Pulmonary artery endothelial cell (primary cell): Measurements from ENCODE around the gene SUN2. TPM values are rescaled to one million over a fixed set of nuclear protein-coding genes. Genes with fewer than 3 reads are reported as not detected.

ENCODE experiments used
- DNase-seq: peaks from one replicate; pipeline ENCODE4 v3.0.0-alpha.2; 2011; ENCODE audit warnings: low read depth, low spot score
- total RNA-seq: library from RNA; depleted of rRNA; stranded (reverse); fragments of >200 nt; gene quantifications from 2 replicates; pipeline ENCODE4 v1.2.3, GENCODE V29; 2014

The SUN2 gene
- total RNA-seq, 1 donor from 2014 or later = 119 TPM

DNA sequence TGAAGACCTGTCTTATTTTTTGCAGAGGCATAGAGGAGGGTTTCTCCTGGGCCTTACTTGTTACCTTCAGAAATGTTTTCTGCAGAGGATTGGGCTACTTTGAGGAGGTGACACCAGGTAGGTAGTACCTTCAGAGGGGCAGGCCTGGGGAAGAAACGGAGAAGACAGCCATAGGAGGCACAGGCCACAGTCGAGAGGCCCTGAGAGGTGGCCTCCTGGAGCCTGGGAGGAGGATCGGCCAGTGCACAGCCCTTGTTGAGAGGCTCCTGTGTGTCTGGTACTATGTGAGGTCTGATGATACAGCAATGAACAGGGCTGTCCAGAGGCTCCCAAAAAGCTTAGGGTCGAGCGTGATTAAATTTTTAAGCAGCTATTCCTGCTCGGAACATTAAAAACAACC, 38.6 kb downstream of the SUN2 start:
- no peak for DNase-seq

DNA sequence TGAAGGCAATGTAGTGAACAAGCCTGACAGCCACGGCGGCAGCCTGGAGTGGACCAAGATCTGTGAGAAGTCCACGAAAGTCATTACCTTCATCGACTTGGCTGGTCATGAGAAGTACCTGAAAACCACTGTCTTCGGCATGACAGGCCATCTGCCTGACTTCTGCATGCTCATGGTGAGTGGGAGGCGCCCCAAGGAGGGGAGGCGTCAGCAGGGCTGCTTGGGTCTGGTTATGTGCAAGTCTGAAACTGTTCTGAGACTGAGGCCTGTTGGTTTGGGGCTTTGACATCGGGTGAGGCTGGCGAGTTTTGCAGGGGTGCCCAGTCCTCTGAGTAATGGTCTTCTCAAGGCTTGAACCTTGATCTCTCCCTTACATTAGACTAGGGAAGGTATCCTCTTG, 39.0 kb downstream of the SUN2 start:
- no peak for DNase-seq

DNA sequence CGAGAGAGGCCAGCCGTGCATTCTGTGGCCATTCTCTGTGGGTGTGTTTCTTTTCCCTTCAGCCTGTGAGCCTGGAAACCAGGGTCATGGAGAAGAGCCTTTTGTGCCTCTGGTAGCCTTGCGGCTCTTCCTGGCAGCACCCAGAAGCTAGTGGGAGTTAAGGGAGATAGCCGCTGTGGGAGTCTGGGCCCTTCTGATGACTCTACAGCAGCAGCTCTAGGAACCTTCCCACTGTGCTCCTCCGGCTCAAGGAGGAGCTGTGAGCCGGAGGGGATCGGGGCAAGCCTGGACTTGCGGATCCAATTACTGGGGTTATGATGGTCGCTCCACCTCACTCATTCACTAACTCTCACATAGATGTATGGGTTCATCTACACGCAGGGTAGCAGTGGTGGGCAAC, 39.5 kb downstream of the SUN2 start:
- DNase-seq = no peak

DNA sequence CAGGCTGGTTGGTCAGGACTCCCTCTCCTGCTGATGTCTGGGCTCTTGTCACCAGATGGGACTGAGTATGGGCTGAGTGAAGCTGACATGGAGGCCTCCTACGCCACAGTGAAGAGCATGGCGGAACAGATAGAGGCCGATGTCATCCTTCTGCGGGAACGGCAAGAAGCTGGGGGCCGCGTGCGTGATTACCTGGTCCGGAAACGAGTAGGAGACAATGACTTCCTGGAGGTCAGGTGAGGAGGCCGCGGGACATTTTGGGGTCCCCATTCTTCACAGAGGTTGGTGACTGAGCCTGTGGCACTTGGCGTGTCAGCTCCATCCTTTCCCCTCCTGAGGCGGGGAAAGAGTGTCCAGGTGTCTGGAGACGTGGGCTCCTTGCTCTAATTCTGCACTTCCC, 39.9 kb downstream of the SUN2 start:
- no peak for DNase-seq

DNA sequence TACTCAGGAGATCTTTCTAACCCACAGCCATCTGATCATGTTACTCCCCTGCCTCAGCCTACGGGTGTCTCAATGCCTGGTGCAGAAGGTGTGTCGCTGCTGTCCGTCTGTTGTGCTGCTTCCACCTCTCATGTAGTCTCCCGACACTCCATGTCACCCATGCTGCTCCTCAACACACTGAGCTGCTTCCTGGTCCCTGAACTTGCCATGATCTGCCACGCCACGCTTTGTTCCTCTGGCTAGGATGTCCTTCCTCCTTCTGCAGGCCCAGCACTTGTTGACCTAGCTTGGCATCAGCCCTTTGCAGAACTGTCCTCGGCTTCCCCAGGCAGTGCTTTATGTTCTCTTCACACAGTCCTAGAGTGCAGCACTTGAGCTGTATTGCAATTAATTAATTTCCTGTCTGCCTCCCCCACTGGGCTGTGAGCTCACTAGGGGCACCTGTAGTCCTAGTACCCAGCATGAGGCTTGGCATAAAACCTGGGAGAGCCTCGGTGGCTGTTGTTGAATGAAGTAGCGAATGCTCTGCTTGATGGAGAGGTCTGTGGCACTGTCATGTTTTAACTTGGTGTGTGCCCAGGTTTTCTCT, 40.5 kb downstream of the SUN2 start:
- no peak for DNase-seq

DNA sequence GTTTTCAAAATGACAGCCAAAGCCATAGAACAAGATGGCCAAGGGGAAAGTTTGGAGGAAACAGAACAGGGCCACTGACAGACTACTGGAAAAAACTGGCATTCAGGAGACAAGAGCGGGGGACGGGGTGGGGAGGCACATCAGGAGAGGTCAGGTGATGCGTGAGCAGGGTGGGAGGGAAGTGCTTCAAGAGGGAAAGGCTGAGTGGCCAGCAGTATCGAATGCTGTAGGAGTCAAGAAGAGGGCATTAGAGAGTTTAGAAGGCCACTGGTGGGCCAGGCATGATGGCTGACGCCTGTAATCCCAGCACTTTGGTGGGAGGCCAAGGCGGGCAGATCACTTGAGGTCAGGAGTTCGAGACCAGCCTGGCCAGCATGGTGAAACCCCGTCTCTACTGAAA, 41.9 kb downstream of the SUN2 start:
- no peak for DNase-seq

DNA sequence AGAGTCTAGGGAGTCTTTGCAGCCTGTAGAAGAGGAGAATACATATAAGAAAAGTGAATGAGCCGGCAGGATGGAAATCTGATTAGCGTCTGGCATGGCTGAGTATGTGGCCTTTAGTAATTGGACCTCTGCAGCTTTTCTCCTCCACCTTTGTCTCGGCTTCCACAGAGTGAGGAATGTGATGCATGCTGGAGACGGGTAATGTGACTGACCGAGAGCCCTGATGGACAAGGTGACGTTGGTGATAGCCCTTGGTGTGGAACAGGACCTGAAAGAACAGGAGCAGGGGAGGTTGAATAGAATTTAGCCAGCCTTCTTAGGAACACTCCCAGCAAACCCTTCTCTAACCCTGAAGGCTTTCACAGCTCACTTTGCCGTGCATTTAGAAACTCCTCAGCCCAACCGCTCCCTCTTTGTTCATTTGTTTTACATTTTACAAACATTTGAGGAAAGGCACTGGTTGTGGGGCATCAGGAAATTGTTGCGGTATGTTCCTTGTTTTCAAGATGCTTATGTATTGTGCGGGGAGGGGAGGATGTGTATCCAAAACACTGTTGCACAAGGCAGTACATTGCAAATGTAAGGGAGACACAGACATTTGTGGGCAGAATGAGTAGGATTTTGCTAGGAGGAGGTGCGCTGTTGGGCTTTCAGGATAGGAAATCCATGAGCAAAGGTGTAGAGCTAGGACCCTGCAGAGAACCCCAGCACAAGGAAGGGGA, 43.2 kb downstream of the SUN2 start:
- no peak for DNase-seq

DNA sequence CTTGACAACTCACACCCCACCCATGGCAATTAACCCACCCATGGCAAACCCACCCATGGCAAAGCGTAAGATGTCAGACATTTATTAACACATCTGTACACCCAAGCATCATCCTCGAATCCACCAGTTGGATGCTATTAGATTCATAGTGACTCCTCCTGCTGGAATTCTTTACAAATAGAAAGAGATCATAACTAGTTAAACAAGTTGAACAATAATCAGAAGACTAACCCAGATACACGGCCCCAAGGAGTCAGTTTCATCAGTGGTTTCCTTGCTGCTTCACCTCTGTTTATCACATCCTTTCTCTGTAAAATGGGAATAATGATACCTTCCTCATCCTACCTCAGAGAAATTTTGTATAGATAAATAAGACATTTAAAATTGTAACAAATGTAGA, 44.9 kb downstream of the SUN2 start:
- DNase-seq = no peak

DNA sequence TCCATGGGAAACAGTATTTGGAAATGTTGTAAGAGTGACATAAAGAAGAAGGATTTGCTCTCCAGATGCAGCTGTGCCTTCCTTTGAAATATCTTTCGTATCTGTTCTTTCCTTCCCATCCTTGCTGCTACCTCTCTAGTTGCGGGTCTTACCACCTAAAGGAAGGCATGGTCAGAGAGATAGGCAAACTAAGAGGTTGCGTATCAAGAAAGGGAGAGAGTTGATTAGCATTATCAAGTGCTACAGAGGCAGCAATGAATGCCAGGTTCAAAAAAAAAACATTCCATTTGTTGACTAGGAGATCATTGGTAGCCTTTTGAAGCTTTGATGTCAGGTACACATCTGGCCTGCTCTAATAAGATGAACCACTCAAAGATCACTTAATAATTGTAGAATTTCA, 45.4 kb downstream of the SUN2 start:
- no peak for DNase-seq

DNA sequence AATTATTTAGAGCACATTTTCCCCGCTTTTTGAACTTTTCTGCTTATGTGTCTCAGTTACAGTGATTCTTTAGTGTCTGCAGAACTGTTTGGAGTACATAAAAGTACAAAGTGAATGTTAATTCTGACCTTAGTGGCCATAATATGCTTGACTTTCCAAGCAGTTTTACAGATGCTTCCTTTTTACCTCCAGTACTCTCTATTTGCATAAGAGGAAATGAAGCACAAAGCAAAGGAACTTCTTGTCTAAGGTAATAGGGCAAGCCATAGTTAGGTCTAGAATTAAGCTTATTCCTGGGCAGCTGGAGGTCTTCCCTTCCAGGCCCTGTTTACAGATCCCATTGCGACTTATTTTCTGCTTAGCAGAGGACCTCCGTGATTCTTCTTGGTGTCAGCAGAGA, 46.5 kb downstream of the SUN2 start:
- no peak for DNase-seq

DNA sequence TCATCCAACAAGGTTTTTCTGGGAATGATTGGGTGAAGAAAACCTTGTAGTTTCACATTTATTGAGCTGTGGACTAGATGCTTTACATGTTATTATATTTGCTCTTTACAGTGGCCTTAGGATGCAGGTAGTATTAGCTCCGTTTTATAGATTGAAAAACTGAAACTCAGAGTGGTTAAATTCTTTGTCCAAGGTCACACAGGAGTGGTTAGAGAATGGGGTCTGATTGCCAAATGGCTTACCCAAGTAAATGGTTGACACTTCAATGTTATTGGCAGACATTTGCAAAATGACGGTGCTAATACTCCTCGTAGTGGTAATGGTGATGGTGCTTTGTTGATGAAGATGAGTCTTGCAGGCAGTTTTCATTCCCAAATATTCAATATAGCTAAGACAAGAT, 47.8 kb downstream of the SUN2 start:
- DNase-seq = no peak

DNA sequence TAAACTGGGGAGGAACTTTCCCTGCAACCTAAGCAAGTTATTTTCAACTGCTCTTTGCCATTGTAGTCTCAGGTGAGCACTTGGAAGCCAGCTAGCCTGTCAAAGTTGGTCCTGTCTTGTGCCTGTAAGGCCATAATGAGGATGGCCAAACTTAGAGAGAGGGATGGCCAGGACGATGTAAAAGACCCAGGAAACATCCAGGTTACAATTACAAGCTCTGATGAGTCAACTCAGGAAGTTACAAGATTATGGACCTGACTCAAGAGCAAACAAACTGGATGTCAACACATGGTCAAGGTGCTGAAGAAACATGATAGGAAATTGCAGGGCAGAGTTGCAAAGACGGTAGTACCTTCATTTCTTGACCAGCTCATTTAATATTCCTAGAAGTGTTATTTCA, 48.5 kb downstream of the SUN2 start:
- DNase-seq = no peak

DNA sequence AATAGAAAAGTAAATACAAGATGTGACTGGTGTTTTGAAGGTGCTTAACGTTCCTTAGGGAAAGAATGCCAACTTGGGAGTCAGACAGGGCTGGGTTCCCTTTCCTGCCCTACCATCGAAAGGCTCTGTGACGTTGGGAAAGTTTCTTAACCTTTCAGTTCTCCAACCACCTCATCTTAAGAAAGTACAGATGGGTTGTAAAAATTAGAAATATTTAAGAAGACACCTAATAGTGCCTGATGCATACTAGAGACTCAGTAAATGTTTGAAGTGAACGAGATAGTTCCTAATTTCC, 49.0 kb downstream of the SUN2 start:
- no peak for DNase-seq

DNA sequence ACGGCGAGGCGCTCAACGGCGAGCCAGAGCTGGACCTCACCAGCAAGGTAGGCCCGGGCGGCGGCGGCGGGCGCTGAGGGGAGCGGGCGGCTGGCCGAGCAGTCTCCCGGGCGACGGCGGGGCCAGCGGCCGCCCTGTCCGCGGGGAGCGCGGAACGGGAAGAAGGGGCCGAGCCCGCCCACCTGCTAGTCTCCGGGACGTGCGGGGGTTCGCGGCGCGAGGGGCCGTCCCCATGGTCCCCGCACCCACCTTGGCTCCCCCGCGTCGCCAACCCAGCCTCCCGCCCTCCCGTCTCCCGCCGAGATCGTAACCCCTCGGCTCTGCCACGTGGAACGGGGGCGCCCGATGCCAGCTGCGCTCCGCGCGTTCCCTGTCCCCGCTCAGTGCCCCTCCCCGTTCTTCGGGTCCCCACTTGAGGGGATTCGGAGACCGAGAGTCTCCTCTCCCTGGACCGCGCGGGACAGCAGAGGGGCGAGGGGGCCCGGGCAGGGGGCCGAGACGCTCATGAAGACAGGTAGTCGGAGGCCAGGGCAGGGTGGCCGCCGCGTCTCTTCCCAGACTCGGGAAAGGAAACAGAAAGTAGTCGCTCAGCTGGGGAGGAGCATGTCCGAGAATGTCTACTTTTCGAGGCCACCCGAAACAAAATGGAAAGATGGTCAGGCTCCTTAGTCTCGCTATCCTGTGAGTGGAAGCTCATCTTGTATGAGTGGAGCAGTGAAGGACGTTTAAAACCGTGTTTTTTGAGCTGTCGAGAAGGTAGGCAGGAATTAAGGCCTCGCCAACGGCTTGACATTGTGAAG, 49.5 kb downstream of the SUN2 start:
- DNase-seq = no peak

DNA sequence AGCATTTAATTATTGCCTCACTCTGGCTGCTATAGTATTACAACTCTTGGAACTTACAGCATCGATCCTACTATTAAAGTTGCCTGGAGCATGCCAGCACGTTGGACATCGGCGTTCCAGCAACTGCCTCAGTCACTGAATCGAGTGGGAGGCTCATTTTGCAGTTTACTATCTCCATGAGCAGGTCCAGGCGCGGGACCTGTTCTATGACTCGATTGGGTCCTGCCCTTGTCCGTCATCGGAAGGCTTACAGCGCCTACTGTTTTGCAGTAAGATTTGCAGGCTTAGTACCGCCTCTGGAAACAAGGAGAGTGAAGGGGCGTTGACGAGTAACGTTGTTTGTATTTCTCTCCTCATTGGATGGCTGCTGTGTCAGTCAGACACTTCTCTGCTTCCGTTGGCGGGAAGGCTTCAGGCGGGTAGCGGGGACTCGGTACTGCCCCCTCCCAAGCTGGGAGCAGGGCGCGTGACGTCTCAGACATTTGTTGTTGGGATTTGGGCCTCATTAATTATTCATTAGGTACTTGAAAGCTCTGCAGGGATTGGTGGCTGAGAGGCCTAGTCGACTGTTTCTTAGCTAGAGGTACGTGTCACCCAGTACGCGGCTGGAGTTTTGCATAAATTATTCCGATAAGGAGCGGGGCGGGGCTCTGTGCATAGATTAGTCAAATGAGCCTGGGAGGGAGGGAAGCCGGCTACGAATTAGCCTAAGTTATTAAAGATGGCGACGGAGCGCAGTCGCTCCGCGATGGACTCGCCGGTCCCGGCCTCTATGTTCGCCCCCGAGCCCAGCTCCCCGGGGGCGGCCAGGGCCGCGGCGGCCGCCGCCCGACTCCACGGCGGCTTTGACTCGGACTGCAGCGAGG, 50.3 kb downstream of the SUN2 start, which contains the start of gene GTPBP1:
Gene GTPBP1 (plus strand): TSS at position 710 of the 866 bp plus-strand sequence. CDS start 12 bp downstream, at position 722.
- peak; percentile 100 for DNase-seq

DNA sequence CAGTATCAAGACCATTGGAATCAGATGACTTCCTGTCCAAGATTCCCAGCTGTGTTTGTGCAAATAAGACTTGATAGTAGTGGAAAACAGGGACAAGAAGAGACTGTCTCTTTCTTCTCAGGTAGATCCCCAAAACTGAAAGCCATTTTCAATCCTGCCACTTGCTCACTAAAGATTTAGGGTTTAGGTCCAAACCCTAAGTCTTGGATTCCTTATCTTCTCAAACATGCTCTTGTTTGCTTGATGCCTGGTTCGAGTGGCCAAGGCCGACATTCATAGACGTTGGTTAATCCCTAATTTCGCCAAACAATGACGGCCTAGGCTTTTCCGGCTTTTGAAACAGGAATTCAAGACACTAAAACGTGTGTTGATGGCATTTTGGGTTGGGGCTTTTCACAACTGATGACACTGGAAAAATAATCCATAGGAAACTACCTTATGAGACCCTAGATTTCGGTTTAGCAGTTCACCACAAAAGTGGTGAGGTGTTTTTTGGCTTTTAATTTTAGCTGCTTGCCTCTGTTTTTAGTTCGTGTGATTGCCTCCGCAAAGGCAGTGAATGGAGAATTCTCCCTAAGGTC, 51.1 kb downstream of the SUN2 start:
- DNase-seq = no peak

DNA sequence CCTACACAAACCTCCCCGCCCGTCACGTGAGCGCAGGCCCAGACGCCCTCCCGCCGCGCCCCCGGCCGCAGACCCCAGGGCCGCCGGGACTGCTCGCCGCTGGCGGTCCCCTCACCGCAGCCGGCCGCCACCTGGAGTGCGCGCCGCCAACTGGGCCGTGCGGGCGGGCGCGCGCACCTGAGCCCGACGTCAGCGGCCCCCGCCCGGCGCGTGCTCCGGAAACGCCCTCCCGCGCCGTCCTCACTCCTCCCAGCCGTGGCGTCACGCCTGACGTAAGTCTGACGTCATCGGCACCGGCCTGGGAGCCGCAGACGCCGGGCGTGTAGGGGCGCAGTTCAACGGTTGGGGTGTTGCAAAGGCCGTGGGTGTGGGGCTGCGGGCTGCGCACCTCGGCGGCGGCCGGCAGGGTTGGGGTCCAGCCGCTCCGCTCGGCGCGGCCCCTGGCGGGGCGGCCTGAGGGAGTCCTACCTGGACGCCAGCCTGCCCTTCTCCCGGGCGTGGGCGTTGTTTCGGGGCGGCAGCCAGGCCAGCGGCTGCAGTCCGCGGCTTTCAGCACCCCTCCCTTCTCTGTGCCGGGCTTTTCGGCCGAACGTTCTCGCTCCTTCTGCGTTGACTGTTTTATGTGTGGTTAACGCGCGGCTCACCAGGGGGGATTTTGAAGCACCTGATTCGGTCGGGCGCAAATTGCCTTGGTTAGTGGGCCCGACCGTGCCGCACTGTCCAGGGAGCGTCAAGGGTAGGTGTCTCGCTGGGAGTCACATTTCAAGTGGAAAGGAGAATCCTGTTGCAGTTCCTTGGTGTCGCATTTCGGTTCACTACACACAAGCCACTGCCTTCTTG, 54.8 kb downstream of the SUN2 start, which contains the start of gene JOSD1:
Gene JOSD1 (minus strand): TSS at position 155 of the 840 bp plus-strand sequence. CDS start 956 bp downstream, outside the sequence.
- DNase-seq = peak; percentile 67

DNA sequence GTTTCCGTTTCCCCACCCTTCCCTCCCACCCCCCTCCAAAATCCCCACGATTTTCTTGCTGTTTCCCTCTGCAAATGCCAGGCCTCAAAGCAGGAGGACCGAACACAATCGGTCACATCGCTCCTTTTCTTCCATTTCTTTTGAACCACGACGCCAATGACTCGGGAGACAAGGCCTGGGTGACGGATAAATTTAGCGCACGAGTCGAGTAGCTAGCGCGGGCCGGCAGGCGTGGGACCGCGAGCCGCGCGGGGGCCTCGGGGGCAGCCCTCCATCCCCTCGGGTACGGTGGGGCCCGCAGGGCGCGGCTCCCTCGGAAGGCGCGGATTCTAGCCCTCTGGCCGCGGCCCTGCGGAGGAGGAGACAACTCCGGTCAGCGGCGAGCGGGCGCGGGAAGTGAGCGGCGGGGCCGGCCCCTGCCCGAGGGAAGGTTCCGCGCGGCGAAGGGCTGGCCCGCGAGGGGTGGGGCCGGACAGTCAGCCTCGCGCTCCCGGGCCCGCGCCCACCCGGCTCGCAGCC, 55.5 kb downstream of the SUN2 start:
- no peak for DNase-seq

DNA sequence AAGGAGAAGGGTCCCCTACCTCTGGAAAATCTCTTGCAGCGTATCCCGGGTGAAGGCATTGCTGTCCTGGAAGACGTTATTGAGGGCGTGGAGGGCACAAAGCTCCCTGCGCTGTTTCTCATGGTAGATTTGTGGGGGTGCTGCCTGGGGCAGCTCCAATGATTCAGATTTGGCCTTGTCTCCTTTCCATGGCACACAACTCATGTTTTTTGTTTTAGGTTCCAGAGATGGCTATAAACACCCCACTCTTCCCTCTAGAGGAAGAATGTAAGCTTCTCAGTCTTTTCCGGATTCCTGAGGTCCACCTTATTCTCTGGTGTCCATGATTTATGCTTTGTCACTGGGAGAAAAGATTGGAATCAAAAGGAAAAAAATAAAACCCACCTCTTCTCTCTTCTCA, 56.0 kb downstream of the SUN2 start:
- no peak for DNase-seq

DNA sequence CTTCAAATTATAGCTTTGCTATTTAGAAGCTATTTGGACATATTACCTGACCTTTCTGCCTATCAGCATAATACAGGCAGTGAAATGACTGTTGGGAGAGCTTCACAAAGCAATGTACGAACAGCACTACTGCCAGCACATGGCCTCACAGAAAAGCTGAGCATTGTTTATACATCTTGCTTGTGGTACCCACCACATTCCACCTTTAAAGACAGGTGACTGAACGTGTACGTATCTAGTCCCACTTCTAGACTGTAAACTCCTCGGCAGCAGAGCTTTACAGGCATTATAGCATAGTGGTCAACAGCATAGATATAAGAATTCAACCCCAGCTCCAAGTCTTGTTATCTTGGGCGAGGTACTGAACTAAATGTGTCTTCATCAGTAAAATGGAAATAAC, 56.7 kb downstream of the SUN2 start:
- DNase-seq = no peak
